Skin epidermis (tissue), 12 donors: Measurements from ENCODE around the gene AHNAK.
"Not testable (repeated sequence)": the region's sequence is repeated elsewhere in the genome, so short reads cannot be mapped to it uniquely, and the experiment has no call there.

Experiments
- H3K27ac ChIP-seq, 21 experiments: fragments of 200-600 bp; sonication (generic) in 11 of 21; one replicate each; pipeline ENCODE4 v1.5.0; 2020; ENCODE audit warnings: mild to moderate bottlenecking in 3 of 21, inconsistent platforms in 2 of 21, moderate library complexity in 2 of 21
- H3K4me3 ChIP-seq, 7 experiments: fragments of 200-600 bp; sonication (generic) in 2 of 7; one replicate each; pipeline ENCODE4 v1.5.0; 2020; ENCODE audit warnings: inconsistent platforms in 2 of 7, mild to moderate bottlenecking in 2 of 7, moderate library complexity in 1 of 7

The AHNAK gene

DNA sequence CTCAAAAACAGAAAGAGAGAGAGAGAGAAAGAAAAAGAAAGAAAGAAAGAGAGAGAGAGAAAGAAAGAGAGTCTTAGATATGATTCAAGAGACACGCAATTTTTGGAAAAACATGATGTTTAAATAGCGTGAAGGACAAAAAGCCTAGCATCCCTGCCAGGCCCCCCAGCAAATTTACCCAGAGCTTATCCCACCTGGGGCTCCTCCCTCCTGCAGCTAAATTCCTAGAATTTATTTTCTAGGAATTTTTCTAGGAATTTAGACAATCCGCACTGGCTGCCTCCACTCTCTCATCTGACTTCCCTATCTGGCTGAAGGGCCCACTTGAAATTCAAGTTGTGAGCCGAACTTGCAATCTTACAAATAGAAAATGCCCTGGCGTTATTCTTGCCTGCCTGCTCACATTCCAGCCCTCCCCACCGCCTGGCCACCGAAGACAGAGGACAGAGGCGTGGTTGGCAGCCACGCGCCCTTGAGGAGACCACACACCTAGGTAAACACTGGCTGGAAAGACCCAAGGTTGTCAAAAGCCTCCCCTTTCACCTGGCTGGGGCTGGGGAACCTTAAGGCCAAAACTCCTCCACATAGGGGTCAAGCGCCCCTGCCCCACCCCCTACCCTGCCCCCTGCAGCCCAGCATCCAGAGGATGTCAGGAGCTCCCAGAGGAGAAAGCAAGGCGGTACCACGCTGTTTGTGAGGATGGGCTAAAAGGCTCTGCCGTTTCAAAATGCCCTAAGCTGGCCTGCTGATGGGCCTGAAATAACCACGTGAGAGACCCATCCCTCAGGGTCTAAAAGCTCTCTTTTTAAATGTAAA lies 42.2 kb downstream of the AHNAK start:
- Histone ChIP-seq H3K27ac (peak overlapping the region in 5 of 21 experiments; percentile 47 to 79 (median 55)), H3K4me3 (no peak overlapping the region)

GRCh38 chr11:62502030-62502730 lies 44.4 kb downstream of the AHNAK start:
- no peak overlapping the region for H3K4me3 ChIP-seq

DNA sequence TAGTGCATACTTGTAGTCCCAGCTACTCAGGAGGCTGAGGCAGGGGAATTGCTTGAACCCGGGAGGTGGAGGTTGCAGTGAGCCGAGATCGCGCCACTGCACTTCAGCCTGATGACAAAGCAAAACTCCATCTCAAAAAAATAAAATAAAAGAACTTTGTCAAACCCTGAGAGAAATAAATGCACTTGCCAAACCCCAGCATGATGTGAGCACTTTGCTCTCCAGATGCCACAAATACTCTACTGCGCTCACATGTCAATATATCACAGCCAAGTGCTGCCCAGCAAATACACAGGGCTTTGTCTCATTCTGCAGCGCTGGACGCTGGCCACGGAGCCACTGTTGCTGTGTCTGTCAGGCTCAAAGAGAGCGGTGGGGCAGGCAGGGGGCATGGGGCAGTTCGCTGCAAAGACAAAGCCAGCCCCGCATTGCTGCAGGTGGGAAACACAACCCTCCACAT lies 45.1 kb downstream of the AHNAK start:
- no peak overlapping the region for H3K4me3 ChIP-seq

More at GRCh38 chr11:62502030-62502730, 44.4 kb downstream of the AHNAK start:
- peak overlapping the region in 16 of 21 experiments; percentile 1 to 83 (median 51) for H3K27ac ChIP-seq

DNA sequence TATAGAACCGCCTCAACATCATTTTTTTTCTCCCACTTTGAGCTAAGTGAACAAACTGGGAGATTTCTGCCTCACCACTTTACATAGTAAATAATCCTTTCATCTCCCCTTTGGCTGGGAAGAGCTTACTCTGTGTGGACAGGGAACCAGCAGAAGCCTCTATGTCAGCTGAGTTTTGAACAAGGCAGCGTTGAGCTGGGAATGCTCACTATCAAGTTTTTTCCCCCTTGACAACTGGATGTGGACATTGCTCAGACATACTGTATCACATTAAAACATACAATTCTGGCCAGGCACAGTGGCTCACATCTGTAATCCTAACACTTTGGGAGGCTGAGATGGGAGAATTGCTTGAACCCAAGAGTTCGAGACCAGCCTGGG lies 46.0 kb downstream of the AHNAK start:
- Histone ChIP-seq H3K27ac (peak overlapping the region in 18 of 21 experiments; percentile 41 to 86 (median 76)), H3K4me3 (no peak overlapping the region)

More for the DNA sequence above, 45.1 kb downstream of the AHNAK start:
- peak overlapping the region in 16 of 21 experiments; percentile 1 to 86 (median 76) for H3K27ac ChIP-seq

DNA sequence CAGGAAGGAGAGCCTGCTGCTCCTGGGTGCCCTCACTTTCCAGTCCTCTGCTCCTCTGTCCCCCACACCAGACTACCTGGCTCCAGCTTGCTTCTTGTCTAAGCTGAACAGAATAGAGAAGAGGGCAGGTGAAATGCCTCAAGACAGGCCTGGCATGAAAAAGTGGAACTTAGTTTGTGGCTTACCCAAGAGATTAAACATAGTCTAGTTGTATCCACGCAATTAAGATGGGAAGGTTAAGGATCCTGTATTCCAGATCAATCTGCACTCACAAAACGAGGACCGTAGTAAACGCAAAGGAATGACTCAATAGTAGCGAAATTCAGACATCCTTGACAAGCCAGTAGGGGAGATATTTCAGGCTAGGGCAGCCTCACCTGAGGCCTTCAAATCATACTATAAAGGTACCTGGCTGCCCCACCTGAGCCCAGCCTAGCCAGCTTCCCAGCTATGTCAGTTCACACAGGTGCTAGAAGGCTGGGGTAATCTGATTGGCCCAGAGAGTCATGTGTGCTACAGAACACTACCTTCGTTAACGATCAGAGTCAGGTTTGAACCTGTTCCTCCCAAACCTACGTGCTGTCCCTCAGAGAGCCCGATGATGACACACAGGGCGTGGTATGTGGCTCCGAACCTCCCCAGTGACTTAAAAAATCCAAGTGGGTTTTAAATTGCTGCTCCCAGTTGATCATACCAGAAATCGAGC lies 46.5 kb downstream of the AHNAK start:
- H3K4me3 ChIP-seq: no peak overlapping the region
- H3K27ac ChIP-seq: peak overlapping the region in 20 of 21 experiments; percentile 43 to 86 (median 78)

- not testable (repeated sequence) for H3K4me3 ChIP-seq
- peak overlapping the region in 20 of 21 experiments; percentile 43 to 86 (median 78) for H3K27ac ChIP-seq
These were observed 47.2 kb downstream of the AHNAK start for GRCh38 chr11:62499311-62499943.

DNA sequence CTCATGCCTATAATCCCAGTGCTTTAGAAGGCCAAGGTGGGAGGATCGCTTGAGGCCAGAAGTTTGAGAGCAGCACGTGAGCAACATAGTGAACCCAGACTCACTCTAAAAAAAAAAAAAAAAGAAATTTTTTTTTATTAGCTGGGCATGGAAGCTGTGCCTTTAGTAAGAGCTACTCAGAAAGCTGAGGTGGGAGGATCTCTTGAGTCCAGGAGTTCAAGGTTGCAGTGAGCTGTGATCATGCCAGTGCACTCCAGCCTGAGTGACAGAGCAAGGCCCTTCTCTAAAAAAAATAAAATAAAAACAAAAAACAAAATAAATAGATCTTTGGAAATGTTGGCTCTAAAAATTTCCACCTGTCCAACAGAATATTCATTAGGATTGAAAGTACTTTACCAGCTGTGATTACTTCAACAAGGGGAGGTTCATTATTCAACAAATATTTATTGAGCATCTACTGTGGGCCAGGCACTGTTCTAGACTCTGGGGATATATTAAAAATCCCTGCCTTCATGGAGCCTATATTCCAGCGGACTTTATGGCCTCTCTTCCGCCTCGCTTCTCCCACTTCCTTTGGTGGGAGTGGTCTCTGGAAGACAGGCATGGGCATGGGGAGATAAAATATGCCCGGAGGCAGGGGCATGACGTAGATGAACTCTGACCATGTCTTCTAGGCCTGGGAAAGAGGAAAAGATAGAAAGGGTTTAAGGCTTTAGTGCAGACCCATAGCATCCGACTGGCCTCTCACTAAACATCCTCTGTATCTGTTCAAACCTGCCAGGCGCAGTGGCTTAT lies 47.9 kb downstream of the AHNAK start:
- peak overlapping the region in 15 of 21 experiments; percentile 67 to 86 (median 79) for H3K27ac ChIP-seq

GRCh38 chr11:62498031-62498430 lies 48.6 kb downstream of the AHNAK start:
- Histone ChIP-seq H3K27ac (peak overlapping the region in 3 of 21 experiments; percentile 44 to 75 (median 54)), H3K4me3 (no peak overlapping the region)

More for the DNA sequence above, 47.9 kb downstream of the AHNAK start:
- H3K4me3 ChIP-seq: no peak overlapping the region

DNA sequence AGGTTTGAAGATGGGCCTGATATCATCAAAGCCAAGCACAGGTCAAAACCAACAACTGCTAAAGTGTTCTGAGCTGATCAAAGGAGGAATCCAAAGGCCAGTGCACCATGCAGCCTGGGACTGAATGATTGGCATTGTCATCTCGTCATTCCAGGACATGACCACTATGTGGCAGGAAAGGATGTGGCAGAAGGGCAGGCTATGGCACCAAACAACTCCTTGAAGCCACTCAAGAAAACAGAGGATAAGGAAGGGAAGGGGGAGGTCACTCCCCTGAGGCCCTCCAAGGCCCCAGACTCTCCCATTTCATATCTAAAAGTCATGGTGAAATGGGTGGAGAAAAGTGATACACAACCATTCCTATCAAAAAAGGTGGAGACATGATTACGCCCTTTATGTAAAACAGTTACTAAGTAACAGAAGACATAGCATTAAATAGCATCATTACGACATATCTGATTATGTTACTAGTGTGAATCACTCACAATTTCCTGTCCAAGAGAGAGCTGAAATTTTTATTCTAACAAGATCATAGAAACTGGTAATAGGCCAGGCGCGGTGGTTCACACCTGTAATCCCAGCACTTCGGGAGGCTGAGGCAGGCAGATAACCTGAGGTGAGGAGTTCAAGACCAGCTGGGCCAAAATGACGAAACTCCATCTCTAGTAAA lies 49.3 kb downstream of the AHNAK start:
- H3K27ac ChIP-seq: peak overlapping the region in 11 of 21 experiments; percentile 8 to 75 (median 44)
- H3K4me3 ChIP-seq: no peak overlapping the region

DNA sequence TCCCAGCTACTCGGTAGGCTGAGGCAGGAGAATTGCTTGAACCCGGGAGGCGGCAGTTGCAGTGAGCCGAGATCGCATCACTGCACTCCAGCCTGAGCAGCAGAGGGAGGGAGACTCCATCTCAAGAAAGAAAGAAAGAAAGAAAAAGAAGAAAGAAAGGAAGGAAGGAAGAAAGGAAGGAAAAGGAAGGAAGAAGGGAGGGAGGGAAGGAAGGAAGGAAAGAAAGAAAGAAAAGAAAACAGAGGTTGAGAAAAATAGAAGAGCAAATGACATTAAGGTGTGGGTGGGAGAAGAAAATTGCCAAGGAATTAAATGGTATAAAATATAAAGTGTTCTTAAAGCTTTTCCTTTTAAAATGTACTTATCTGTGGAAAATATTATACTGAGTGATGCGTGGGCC lies 49.9 kb downstream of the AHNAK start:
- H3K4me3 ChIP-seq: no peak overlapping the region
- peak overlapping the region in 10 of 21 experiments; percentile 0 to 75 (median 30) for H3K27ac ChIP-seq

DNA sequence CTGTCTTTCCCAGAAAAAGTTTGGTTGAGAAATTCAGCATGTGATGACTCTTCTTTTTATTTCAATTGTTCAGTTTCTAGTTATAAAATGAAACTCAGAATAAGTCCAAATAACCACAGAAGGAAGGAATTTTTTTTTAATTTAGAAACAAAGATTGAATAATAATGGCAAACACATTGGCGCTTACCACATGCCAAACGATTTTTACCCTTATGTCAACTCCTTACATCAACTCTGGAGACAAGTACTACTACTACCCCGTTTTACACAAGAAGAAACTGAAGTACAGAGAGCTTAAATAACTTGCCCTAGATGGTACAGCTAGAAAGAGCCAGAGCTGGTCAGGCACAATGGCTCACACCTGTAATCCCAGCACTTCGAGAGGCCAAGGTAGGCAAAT lies 52.4 kb downstream of the AHNAK start:
- no peak overlapping the region for H3K4me3 ChIP-seq
- H3K27ac ChIP-seq: peak overlapping the region in 2 of 21 experiments; percentile 38 to 49

- Histone ChIP-seq H3K27ac (peak overlapping the region in 4 of 21 experiments; percentile 21 to 40 (median 32)), H3K4me3 (no peak overlapping the region)
These were observed 52.8 kb downstream of the AHNAK start for GRCh38 chr11:62493801-62494200.

DNA sequence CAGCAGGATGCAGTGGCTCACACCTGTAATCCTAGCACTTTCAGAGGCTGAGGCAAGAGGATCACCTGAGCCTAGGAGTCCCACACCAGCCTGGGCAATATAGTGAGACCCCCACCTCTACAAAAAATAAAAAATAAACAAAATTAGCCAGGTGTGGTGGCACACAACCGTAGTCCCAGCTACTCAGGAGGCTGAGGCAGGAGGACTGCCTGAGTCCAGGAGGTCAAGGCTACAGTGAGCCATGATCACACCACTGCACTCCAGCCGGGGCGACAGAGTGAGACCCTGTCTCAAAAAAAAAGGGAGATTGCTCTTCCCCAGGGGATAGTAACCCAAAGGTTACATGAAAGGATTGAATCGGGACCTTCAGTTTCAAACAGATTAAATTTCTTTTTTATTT lies 54.0 kb downstream of the AHNAK start:
- no peak overlapping the region for H3K27ac ChIP-seq
- H3K4me3 ChIP-seq: no peak overlapping the region

- Histone ChIP-seq H3K27ac (no peak overlapping the region), H3K4me3 (no peak overlapping the region)
These were observed 54.9 kb downstream of the AHNAK start for GRCh38 chr11:62491571-62492329.

DNA sequence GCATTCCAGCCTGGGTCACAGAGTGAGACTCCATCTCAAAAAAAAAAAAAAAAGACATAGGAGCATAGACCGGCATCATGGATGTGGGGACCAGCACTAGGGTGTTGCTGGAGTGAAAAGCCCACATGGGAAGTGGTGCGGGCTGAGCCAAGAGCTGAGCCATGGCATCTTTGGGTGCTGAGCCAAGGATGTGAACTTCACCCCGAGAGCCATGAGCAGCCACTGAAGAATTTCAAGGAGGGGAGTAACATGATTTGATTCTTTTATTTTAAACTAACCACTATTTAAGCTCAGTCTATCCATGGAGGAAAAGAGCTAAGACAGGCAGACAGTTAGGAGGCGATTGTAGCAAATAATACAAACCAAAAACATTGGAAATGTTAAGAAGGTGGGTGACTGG lies 57.4 kb downstream of the AHNAK start:
- Histone ChIP-seq H3K4me3 (no peak overlapping the region), H3K27ac (no peak overlapping the region)

DNA sequence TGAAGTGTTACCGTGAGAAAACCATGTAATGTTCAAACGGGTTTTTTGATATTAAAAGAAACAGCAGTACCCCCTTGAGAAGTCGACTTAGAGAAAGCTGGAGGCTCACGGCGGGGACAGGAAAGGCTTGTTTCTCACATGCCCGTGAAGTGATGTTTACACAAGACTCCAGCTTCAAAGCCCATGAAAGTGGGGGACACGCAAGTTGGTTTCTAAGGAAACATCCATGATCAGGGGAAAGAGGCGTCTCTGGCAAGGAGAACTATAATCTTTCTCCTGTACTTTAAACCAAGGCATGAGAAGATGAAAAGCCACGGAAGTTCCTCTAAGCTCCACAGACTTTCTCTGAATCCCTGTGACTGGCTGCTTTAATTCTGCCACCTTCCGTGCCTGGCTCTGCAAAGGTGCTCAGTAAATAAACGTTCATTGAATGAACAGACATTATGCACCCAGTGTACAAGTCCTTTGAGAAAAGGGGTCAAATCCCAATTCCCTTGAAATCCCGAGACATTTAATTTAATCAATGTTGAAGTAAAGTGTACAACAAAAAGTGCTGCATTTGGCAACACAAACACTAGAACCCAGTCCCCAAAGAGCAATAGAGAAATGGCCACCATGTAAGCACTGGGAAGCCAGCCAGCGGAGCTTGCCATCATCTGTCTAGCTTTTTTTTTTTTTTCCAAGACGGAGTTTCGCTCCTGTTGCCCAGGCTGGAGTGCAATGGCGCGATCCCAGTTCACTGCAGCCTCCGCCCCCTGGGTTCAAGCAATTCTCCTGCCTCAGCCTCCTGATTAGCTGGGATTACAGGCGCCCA lies 58.7 kb downstream of the AHNAK start:
- no peak overlapping the region for H3K27ac ChIP-seq

GRCh38 chr11:62487136-62487535 lies 59.5 kb downstream of the AHNAK start:
- Histone ChIP-seq H3K4me3 (no peak overlapping the region), H3K27ac (no peak overlapping the region)

More for the DNA sequence above, 58.7 kb downstream of the AHNAK start:
- H3K4me3 ChIP-seq: no peak overlapping the region
